GM21529 (cell line): Measurements from ENCODE around the gene TPP1.

Experiments used
- ATAC-seq: cut with Tn5 transposase; IDR thresholded peaks from one replicate; pipeline ENCODE4 v1.9.1; 2021; ENCODE audit not compliant: unreplicated experiment

The TPP1 gene

GRCh38 chr11:6629573-6629891, 10.3 kb upstream of the TPP1 start:
- ATAC-seq: no peak

DNA sequence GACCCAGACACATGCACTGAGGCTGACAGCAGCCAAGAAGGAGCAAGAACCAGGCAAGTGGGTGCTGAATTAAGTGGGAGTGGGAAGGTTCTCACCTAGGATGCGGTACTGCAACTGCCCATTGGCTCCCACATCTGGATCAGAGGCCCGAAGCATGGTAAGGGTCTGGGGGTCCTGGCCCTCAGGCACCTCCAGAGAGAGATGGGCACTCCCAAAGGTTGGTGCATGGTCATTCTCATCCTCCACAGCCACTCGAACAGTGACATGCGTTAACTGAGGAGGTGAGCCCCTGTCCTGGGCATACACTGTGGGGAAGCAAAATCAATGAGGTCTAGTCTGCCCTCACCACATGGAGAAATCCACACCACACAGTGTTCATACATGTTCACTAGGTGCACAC, 9.3 kb upstream of the TPP1 start:
- ATAC-seq: no peak

GRCh38 chr11:6627762-6628241, 8.6 kb upstream of the TPP1 start:
- peak; percentile 75 for ATAC-seq

GRCh38 chr11:6626971-6627761, 7.9 kb upstream of the TPP1 start:
- ATAC-seq: no peak

- ATAC-seq: no peak
These were observed 6.7 kb upstream of the TPP1 start for GRCh38 chr11:6625832-6626420.

DNA sequence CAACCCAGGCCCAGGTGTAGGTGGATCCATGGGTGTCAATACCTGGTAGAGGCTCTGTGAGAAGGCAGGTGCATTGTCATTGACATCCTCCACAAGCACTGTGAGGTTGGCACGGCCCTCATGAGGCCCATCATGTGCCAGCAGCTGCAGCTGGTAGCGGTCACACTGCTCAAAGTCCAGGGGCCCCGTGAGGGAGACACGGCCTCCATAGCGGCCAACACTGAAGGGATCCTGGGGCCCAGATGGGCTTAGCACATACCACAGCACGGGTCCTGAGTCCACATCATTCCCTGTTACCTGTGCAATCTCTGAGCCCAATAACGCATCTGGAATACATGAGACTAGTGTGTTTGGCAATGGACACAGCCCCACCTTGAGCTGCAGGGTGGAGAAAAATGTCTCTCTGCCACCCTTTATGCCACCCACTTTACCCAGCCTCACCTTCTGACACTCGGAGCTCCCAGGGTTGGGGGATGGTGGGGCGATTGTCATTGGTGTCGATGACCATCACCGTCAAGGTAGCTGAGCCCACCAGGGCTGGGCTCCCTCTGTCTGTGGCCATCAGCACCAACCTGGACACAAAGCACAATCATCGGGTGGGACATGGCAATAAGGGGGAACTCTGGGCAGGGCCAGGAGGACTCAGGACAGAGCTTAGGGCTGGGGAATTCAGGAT, 6.1 kb upstream of the TPP1 start:
- no peak for ATAC-seq

- ATAC-seq: no peak
These were observed 4.5 kb upstream of the TPP1 start for GRCh38 chr11:6623391-6624363.

DNA sequence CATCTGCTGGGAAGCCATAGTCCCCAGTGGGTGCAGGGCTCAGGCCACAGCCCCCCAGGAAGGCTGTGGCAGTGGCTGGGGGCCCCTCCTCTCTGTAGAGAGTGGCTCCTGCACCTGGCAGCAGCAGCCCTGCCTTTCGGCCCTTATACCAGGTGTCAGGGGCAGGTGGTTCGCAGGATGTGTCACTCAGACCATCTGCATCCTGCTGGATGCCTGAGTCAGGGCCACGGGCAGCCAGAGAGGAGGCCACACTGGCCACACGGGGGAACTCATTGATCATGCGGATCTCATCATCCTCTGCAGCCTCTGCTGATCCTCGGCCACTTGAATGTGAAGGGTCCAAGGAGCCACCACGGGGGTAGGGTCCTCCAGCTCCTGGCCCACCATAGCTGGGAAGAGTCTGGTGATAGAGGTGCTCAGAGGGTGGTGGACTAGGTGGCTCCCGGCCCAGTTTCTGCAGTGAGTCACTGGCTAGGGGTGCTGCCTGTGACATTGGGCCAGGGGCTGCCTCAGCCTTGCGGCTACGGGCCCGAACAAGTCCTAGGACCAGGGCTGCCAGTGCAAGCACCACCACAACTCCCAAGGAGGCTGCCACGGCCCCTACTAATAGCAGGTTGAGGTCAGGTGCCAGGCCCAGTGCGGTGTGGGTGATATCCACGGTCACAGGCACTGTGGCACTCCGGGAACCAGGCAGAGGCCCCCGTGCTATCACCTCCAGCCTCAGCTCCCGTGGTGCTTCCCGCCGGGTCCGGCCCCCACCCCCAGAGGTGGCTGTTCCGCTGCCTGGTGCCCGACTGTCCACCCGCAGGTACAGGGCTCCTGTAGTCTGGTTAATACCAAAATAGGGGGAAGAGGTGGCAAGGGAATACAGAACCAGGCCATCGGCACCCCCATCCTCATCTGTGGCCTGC, 3.3 kb upstream of the TPP1 start:
- ATAC-seq: no peak

GRCh38 chr11:6621711-6622211, 2.5 kb upstream of the TPP1 start:
- ATAC-seq: no peak

GRCh38 chr11:6620636-6621035, 1.4 kb upstream of the TPP1 start:
- ATAC-seq: no peak

DNA sequence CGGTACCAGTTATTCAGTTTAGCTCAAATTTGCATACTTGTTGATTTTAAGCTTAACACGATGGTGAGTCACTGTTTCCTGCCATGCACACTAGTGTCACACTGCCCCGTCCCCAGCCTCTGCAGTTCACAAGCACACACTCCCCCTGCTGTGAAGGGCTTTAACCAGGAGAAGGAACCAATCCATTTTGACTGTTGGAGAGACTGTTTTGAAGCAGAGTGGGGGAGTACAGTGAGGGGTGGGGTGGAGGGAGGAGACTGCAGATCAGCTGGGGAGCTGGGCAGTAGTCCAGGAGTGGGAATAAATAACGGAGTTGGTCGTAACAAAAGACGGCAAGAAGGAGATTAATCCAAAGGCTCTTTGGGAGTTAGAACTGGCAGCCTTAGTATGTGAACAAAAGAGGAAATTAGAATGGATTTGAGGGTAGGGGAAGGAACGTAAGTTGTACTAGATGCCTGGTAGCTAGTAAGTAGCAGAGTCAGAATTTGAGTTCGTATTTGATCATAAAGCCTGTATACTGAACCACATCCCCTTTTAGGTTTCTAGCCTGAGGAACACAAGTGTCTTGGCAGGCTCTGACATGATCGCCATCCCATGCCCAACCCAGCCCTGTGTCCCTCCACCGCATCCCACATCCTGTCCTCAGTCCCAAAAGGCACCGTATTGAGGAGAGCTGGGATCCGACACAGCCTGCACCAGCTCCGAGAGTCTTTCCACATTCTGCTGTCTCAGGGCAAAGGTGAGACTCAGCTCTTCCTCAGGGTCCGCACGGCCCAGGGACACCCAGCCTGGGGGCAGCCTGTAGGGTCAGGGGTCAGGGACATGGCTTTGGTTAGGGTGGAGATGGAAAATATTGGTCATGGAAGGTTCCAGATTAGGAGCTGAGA, 862 bp downstream of the TPP1 start:
- no peak for ATAC-seq

DNA sequence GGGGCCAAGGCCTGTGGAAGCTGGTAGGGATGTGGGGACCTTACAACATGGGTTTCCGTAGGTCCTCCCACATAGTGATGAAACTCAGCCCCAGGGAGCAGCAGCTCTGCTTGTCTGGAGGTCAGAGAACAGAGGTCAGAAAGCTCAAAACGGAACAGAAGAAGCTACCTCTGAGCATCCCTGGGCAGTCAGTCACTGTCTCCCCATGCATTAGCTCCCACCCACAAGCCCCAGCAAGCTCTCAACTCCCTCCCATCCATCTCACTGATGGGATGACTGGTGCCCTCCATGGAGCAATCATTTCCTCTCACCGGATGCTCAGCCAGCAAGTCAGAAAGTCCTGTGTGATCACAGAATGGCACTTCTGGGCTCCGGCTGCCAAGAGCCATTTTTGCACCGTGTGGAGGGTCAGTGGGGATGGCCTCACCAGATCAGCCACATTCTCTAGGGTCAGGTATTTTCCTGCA, 1.9 kb downstream of the TPP1 start:
- no peak for ATAC-seq

GRCh38 chr11:6616596-6617250, 2.5 kb downstream of the TPP1 start:
- no peak for ATAC-seq

- no peak for ATAC-seq
These were observed 3.2 kb downstream of the TPP1 start for GRCh38 chr11:6615882-6616585.

DNA sequence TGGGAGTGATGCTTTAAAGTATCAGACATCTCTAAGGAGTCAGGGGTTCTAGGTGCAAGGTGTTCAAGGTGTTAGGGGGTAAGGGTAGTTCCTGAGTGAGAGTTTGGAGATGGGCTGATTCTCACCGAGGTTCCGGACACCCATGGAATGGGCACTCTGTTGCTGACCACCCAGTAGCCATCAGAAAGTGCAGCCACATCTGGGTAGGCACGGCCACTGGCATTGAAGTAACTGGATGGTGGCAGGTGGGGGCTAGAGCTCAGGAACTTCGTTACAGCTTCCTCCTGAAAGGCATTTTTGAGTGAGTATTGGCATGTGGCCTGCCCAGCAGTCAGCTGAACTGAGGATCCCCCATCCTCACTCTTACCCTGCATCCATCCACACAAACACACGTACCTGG, 4.2 kb downstream of the TPP1 start:
- ATAC-seq: no peak

- no peak for ATAC-seq
These were observed 4.8 kb downstream of the TPP1 start for GRCh38 chr11:6614446-6614845.

DNA sequence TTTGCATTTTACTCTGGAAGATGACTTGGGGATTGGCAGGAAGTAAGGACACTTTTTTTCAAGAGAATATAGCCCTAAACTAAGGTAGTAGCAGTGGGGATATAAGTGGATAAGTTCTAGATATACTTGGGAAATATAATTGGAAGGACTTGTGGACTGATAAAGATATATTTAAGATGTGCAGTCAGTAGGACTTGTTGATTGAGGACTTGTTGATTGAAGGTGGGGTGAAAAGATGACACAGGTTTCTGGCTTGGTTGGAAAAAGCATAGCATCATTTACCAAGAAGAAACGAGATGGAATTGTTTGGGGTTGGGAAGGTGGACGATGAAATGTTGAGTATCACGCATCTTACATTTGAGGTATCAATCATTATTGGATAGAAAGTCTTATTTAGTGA, 5.7 kb downstream of the TPP1 start:
- no peak for ATAC-seq
